GM19395 (cell line): Measurements from ENCODE around the gene GCN1.

Experiments used
- ATAC-seq: cut with Tn5 transposase; IDR thresholded peaks from one replicate; pipeline ENCODE4 v1.9.1; 2021; ENCODE audit warnings: mild to moderate bottlenecking, moderate library complexity; ENCODE audit not compliant: unreplicated experiment

GCN1 gene

DNA sequence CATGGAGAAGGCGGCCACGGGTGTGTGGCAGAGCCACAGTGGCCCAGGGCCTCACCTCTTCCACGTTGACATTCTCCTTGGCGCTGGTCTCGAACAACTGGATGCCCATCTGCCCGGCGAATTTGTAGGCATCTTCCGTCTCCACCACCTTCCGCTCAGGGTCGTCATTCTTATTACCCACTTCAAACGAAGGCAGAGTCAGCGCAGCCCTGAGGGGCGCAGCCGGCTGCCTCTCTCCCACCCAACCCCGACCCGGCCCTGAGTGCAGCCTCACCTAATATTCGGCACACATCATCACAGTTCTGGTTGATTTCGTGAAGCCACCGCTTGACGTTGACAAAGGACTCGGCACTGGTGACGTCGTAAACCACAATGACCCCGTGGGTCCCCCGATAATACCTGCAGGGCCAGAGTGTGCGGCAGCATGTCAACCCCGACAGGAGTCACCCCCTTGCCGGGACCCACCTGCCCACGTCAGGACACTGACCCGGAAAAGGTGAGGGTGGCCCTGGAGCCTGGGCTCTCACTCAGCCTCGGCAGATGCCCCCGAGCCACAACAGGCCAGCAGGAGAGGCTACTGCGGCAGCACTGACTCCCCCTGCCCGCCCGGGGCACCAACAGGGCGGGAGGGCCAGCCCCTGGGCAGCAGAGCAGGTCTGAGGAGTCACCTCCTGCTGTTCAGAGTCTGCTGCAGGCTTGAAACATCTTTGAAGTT is 95.6 kb downstream of the GCN1 start:
- no peak for ATAC-seq

DNA sequence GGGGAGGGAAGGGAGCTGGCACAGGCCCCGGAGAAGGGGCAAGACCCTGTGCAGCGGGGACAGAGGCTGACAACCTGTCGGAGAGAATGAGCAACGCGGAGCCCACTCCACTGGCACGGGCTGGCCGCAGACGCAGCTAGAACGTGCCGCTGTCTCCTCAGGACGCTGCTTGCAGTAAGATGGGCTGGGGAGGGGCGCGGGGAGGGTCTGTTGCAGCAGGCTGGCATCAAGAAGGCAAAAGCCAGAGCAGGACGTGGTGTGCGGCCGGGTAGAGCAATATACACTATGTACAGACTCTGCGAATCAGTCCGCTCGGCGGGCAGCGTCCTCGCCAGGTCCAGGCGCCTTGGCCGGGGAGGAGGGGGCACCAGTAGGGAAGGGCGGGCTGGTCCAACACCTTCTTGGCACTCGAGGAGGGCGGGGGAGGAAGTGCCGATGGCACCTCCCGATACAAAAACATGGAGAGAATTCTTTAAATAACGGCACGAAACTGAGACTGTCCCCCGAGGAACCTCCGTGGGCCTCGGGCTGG is 97.8 kb downstream of the GCN1 start:
- no peak for ATAC-seq

DNA sequence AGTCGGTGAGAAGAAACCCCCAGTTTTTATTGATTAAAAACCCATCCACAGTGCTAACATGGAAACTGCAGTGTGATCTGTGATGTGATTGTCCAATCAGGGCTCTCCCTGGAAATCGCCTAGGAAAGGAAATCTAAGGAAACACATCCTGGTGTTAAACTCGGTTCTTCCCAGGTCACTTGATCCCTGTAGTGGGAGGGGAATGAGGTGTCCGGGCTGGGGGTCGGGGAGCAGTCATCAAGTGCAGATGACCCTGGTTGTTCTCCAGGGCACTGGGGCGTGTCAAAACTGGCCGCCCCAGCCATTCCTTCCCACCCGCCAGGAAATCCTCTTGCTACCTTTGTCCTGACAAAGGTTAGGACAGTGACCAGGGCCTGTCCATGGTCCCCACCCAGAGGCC is 98.8 kb downstream of the GCN1 start:
- ATAC-seq = no peak

DNA sequence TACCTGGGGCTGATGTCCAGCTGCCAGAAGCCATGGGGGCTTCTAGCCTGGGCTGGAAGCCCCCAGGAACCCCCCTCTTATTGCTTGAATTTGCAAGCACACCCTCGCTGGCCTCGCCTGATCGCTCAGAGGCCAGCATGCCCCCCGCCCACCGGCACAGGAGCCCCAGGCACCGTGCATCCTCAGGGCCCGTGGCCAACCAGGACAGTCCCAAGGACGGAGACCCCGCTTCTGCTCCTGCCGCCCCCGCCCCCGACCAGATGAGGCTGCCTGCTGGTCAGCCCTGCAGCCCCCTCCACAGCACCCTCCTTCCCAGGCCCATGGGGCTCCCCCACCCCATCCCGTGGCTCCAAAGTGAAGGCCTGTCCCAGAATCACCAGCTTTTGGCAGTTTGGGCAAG is 99.2 kb downstream of the GCN1 start:
- ATAC-seq = no peak

DNA sequence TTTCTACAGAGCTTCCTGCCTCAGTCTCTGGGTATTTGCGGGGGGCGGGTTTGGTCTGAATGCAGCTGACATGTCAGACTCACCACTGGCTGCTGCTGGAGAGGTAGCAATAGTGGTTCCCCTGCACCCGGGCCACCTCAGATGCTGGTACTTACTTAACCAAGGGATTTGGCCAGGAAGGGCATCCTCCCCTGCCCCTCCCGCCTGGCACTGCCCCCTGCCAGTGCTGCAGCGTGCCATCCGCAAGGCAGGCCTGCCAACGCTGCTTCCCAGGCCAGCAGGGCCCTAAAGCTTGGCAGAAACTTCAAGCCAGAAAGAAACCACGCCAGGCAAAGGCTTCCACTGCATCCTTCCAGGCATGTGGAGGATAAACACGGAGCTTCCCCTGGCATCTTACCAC is 100.0 kb downstream of the GCN1 start:
- ATAC-seq = no peak

DNA sequence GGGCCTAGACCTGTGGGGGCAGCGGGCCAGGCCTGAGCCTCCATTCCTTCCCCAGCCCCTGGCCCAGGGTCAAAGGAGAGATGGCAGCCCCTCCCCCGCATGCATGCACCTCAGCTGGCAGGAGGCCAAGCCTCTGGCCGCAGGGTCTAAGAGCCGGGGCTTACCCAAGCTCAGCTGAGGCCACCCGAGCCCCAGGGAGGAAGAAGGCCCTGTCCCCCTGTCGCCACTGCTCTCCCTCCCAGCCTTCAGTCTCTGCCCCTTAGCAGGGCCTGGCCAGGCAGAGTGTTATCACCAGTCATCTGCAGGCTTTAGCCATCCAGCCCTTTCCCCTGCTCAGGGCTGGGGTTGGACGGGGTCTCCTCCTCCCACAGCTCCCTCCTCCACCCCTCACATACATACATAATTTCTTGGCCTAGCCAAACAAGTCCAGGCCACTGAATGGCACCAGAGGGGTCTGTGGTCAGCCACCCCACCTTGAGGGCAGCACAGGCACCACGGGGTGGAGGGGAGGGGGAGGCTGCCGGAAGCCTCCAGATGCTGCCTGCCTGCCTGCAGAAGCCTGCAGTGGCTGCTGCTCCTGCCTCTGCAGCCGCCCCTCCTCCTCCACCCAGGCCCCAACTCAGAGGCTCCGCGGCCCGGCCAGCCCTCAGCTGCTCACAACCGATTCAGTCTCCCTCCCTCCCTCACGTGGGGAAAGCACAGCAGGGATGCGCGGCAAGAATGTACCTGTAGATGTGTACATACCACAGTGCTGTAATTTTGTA is 100.7 kb downstream of the GCN1 start:
- no peak for ATAC-seq

DNA sequence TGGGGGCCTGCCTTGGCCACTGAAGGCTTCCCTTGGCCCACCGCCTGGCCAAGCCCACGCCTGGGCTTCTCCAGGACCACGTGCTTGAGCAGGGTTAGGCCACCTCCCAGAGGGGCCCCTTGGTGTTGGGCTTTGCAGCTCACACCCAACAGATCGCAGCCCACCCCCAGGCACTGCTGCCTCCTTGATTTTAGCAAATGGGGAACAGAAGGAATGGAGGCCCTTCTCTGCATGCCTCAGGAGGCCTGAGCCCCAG is 101.3 kb downstream of the GCN1 start:
- ATAC-seq = no peak

DNA sequence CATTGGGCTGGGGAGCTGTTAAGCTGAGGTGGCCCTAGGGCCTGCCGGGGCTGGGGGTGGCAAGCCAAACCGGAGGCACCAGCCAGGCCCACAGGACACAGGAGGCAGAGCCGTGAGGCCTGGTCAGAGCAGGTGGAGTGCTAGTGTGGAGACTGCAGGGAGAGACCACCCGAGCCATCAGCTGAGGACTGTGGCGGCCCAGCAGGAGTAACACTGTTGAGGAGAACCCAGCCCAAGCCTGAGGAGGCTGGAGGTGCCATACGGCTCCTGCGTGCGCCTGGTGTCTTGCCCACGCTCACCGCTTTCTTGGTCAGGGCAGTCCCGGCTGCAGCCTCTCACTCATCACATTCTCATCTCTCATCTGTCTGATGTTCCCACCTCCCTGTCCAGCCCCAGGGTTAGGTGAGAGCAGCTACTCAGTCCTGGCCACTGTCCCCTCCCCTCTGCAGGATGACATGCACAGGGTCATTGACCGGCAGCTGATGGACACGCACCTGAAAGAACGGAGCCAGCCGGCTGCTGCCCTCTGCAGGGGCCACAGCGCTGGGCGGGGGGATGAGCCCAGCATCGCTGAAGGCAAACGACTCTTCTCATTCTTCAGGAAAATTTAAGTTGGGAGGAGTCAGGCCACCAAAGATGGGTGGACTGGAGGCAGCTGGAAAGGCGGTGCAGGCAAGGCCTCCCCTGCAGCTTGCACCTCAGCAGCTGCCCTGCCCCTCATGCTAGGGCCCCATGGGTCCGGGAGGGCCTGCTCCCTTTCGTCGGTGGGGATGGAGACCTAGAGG is 101.8 kb downstream of the GCN1 start:
- ATAC-seq = no peak

DNA sequence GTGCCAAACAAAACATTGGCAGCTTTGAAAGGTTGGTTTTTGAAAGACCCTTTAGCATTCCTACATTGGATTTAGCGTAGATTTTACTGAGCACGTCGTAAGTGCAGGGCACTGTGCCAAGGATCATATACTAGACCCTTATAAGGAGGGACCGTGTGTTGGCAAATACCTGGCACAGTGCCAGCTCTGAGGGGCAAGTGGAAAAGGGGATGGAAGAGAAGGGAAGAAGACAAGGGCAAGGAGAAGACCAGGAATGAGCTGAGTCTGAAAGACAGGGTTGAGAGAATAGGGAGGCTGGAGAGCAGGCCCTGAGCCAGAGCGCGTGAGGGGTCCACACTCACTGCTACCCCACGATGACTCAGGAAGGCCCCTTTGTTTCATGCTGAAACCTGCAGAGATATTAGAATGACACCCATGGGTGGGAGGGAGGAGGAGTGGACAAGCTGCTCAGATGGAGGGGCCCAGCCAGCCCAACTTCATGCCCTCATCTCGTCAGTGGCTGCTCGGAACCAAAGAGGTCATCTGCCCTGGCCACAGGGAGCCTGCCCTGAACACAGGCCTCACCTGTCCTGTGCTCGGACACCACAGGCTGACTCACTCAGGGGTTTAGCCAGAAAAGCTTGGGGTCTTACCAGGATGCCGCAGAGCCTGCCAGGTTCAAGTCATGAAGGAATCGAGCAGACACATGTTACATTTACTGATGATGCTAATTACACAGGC is 103.0 kb downstream of the GCN1 start:
- ATAC-seq = no peak

DNA sequence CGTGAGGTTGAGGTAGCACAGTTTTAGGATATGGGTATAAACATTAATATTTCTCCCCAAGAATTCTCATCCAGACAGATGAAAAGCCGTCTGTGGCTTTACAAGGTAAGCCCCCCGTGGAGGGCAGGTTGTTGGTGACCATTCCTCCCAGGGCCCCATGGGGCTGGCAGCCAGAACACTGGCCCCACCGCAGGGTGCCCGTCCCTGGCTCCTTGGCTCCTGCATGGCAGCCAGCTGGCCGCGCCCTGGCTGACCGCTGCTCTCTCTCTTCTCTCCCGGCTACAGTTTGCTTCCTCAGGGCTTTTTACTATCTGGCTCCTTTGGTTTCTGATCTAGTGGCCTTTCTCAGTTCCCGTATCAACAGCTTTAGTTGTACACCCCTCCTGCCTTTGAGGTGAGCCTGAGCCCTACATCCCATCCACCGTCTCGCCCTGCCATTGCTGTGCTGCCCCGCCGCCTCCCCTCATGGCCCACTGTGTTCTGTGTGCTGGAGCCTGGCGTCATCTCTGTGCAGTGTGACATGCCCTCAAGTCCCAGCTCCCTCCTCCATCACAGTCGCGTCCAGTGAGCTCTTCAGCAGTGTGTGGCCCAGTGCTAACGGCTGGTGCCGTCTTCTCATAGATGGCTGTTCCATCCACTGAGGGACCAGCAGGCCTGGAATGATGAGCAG is 103.8 kb downstream of the GCN1 start:
- ATAC-seq = no peak

DNA sequence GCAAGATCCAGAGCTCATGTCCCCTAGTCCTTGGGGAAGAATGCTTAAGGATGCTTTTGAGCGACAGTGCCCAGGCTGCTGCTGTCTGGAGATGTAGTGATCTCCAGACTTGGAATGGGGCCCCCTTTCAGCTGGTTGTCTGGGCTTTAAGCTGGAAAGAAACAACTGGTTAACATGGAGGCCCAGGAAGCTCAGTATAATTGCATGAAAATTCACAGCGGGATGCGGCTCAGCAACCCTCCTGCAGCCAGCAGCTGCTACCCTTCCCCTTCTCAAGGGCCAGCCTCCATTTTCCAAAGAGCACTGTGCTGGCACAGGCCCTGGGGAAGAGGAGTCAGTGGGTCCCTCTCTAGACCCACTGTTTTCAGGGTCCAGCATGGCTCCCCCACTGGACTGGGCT is 104.3 kb downstream of the GCN1 start:
- ATAC-seq = no peak

DNA sequence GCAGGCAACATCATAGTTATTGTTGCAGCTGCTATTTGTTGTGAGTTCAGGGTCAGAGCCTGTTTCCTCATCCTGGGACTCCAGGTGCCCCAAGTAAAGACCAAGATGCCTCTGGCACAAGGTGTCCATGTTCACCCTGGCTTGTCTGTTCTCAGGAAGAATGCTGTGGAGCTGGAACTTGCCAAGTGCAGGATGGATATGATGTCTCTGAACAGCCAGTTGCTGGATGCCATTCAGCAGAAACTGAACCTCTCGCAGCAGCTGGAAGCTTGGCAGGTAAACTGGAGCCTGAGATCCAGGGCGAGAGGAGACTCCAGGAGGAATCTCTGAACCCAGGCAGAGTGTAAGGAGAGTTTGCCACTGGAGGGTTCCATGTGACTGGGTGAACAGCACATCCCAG is 104.7 kb downstream of the GCN1 start:
- no peak for ATAC-seq

DNA sequence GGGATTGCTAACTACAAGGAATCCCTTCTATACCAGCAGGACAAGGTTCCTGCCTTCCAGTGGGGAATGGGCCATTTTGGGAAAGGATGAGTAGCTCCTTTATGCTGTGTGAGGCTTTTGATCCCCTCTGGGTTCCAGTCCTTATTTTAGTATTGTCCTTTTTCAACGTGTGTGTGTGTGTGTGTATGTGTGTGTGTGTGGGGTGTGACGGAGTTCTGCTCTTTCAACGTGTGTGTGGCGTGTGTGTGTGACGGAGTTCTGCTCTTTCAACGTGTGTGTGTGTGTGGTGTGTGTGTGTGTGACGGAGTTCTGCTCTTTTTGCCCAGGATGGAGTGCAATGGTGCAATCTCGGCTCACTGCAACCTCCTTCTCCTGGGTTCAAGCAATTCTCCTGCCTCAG is 105.4 kb downstream of the GCN1 start:
- ATAC-seq = no peak

DNA sequence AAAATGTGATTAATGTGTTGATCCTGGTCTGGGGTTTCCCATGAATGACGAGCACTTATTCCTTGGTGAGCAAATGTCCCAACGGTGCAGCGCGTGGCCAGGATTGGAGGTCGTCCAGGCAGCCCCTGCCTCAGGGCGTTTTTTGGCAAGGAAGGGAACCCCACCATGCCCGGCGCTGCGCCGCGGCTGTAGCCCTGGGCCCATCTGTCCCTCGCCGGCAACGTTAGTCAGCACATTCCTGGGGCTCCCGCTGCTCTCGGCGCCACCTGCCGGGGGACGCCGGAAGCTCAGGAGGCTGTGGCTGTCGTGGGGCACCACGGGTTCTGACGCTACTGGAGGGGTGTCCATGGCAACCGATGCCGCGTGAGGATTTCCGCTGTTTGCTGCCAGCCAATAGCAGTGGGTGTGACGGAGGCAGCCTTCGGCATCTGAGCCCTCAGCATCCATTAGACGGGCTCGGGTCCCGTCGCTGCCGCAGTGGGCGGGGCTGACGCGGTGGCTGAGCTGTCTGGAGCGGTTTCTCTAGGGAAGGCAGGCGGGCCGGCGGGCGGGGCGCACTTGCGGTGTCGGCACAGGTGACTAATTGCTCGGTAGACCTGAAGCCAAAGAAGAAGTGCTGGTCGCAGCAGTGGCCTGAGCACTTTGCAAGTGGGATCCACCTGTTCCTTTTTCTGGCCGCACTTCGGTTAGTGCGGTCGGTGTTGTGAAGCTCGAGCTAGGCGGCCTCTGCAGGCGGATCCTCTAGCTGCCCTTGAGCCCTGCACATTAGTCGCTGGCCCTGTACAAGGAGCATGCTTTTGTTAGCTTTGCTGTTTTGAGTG is 107.5 kb downstream of the GCN1 start:
- ATAC-seq = peak; percentile 98

DNA sequence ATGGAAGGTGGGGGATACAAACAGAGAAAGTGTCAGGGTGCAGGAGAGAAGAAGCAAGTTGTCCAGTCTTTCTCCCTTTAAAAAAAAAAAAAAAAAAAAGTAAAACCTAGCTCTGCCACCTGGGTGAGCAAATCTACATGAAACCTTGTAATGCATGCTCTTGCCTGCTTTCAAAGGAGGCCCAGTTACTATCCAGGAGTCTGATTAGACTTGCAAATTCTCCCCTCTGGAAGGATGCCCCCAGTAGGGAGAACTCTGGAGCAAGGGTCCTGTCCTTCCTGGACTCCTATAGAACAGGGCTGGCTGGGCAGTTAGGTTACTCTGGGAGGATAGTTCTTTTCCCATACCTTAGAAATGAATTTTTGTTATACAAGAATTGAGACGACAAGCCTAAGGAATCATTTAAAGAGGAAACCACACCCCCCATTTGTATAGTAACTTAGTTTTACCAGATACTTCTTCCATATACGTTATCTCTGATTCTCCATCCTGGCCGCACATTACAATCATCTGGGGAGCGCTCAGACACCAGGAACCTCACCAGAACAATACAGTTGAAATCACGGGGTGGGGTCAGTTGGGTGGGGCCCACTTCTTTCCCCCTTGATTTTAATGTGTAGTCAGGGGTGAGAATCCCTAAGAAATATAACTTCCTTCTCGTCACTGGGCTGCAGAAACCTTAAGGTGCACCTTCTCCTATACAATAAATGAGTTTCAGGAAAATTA is 108.4 kb downstream of the GCN1 start:
- no peak for ATAC-seq

DNA sequence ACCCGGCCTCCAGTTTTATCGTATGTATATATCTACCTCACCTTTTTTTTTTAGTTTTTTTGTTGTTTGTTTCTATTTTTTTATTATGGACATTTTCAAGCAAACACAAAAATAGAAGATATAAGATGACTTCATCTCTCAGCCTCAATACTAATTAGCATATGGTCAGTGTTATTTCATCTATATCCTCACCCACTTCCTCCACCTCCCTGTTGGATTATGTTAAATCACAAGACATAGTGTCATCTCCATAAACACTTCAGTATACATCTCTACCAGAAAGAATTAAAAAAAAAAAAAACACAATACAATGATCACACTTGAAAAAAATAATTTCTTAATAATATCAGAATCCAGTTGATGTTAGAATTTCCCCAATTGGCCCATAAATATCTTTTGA is 112.9 kb downstream of the GCN1 start:
- no peak for ATAC-seq

DNA sequence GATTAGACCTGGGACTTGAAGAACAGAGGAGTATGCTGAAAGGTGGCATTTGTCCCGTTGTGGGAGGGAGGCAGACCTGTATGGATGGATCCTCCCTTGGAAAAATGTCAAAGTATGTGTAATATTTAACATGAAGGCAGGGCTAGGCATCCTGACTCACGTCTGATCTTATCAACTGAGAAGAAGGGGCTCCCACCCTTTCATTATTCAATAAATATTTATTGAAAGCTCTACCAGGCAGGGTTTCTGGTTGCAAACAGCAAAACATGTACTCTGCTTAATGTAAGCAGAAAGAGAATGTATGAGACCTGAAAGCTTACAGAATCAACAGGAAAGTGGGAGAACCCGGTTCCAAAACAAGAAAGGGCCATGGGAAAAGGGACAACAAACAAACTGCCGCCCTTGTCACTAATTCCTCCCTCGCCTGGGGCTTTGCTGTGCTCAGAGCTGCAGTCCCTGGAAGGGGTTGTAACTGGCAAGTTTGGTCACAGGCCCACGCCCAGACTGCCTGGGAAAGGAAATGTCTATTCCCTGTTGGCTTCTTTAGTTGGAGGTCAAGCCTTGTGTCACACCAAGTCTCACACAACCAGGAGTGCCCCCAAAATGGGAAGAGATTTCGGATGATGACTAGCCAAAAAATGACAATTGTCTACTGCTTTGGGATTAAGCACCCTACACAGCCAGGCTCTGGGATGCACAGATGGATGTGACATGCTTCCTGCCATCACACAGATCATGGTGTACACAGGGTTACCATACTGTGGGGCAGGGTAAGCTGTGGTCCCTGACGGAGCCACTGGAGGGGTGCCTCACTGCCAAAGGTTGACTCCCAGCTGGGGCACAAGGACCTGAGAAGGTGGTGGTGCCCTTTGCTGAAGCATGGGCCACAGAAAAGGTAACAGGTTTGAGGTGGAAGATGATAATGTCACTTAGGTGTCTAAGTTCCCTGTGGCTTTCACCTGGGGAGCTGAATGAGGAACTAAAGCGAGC is 114.8 kb downstream of the GCN1 start:
- no peak for ATAC-seq

DNA sequence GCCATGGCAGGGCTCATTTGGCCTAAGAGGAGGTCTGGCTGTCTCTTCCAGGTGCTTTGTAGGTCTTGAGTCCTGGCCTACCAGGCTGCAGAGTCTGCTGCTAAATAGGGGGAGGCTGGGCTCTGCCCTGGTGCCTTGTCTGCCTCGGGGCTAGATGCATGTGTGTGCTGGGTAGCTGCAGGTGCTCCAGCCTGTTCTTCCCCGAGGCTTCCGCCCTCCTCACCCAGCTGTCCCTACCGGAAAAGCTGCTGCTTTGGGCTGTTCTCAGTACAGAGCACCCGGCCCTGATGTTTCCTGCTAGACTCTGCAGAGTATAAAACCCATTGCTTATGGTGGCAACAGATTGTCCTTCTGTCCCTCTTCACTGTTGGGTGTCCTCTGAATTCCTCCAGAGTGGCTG is 115.6 kb downstream of the GCN1 start:
- ATAC-seq = no peak
